ENCODE results near the gene IGSF21.

DNA sequence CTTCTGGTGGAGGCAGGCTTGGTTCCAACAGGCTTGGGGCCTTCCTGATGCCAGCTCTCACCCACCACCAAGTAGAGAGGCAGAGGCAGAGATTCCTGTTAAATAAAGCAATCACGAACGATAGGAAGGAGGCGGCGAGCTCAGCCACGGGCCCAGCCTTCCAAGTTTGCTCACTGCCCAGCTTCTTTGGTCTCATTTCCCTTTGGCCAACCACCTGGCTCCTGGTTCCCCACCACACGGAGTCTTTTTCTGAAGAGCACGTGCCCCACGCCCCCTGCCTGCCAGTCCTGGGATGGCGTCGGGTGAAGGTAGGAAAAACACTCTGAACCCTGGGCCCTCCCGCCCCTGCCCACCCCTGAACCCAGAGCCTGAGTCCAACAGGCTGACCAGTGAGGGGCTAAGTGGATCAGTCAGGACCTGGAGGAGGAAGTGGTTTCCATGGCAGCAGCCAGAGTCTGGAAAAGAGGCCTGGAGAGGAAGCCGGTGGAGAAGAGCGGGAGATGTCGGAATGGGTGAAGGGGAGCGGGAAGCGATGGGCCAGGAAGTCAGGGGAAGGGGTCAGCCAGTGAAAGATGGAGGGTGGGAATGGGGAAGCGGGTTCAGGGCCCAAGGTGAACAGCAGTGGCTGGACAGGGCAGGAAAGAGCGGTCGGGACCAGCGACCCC lies 214.9 kb downstream of the IGSF21 start:
- TF ChIP-seq, protein P1, sequence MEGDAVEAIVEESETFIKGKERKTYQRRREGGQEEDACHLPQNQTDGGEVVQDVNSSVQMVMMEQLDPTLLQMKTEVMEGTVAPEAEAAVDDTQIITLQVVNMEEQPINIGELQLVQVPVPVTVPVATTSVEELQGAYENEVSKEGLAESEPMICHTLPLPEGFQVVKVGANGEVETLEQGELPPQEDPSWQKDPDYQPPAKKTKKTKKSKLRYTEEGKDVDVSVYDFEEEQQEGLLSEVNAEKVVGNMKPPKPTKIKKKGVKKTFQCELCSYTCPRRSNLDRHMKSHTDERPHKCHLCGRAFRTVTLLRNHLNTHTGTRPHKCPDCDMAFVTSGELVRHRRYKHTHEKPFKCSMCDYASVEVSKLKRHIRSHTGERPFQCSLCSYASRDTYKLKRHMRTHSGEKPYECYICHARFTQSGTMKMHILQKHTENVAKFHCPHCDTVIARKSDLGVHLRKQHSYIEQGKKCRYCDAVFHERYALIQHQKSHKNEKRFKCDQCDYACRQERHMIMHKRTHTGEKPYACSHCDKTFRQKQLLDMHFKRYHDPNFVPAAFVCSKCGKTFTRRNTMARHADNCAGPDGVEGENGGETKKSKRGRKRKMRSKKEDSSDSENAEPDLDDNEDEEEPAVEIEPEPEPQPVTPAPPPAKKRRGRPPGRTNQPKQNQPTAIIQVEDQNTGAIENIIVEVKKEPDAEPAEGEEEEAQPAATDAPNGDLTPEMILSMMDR (IDR thresholded peaks at IDR 0.05), result no peak
- TF ChIP-seq EP300 (IDR thresholded peaks at IDR 0.05), result no peak
- no peak for TF ChIP-seq POLR2A (IDR thresholded peaks at IDR 0.05)

Measured in suprapubic skin (tissue), 3 donors.